Fibroblast of pulmonary artery (primary cell): Measurements from ENCODE around the gene KCNQ4.

Experiments used
- DNase-seq: peaks from one replicate; pipeline ENCODE4 v3.0.0-alpha.2; 2010; ENCODE audit warnings: low read depth
- H3K4me3 ChIP-seq: replicated peaks from 2 replicates; pipeline ENCODE4 v1.5.1; 2011; ENCODE audit warnings: low read depth, mild to moderate bottlenecking, control low read depth, low read length, moderate library complexity
- TF ChIP-seq, protein P1 (sequence below): IDR thresholded peaks from 2 replicates; pipeline ENCODE4 v1.5.1; 2011; ENCODE audit warnings: mild to moderate bottlenecking, control low read depth, low read length, inconsistent platforms; ENCODE audit errors: missing control alignments

Gene KCNQ4

DNA sequence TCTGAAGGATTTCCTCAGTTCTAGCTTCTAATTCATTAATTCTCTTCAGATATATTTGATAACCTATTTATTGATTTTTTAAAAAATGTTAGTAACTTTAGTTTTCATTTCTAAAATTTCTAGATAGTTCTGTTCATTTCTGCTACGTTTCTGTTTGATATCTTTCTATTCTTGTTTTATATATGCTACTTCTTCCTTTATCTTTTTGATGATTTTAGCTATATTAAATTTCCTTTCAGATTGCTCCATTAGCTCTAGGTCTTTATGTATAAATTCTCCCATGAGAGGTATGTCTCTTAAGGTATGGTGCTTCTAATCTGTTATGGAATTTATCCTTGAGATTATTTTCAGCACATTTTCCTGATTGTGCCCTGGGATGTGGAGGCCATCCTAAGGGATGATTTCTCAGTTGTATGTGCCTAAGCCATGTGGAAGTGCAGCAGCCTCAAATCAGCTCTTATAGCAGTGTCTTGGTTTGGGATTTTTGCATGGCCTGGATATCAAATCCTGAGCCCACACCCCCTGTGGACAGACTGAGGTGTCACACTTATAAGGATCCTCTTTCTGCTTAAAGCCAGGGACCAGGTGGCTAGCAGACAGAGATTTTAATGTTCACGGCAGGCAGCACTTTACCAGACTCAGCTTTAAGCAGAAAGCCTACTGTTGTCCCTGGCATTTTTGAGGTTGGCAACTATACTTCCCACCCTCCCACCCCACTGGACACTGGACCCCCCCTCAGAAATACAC is 6.2 kb upstream of the KCNQ4 start:
- no peak overlapping the region for H3K4me3 ChIP-seq
- DNase-seq: no peak
- TF ChIP-seq, protein P1, sequence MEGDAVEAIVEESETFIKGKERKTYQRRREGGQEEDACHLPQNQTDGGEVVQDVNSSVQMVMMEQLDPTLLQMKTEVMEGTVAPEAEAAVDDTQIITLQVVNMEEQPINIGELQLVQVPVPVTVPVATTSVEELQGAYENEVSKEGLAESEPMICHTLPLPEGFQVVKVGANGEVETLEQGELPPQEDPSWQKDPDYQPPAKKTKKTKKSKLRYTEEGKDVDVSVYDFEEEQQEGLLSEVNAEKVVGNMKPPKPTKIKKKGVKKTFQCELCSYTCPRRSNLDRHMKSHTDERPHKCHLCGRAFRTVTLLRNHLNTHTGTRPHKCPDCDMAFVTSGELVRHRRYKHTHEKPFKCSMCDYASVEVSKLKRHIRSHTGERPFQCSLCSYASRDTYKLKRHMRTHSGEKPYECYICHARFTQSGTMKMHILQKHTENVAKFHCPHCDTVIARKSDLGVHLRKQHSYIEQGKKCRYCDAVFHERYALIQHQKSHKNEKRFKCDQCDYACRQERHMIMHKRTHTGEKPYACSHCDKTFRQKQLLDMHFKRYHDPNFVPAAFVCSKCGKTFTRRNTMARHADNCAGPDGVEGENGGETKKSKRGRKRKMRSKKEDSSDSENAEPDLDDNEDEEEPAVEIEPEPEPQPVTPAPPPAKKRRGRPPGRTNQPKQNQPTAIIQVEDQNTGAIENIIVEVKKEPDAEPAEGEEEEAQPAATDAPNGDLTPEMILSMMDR: no peak

DNA sequence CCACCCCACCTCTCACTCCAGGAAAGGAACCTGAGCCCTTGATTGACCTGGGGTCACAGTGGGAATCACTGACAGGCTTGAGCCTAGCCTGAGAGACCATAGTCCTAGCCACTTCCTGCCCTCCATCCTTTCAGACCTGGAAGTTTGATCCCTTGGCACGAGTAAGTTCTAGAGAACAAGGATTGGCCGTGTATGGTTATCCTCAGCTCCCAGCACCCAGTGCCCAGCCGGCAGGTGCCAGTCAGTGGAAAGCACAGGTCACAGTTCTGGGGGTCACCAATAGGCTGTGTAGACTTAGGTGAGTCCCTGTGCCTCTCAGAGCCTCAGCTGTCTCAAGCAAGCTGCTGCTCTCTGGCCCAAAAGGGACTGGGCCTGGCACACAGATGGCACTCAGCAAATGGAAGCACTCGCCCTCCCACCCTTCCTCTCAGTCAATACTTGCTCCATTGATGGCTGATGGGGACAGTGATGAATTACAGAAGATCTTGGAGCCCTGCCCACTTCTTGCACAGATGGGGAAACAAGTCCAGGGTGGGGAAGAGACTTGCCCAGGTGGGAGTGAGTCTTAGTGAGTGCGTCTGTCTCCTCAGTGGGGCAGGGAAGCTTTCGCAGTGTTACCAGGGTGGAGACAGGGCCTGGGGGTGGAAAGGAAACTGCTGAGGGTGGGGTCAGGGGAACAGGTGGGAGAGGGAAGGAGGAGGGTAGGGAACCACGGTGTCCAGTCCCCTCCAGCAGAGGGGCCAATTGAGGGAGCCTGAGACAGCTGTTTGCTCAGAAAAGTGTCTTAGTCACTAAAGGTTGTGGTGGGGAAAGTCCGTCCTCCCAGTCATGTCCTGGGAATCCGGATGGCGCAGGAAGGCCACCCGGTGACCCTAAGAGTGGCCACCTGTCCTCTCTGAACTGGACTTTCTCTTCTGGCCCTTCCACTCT is 2.6 kb upstream of the KCNQ4 start:
- no peak for DNase-seq
- no peak overlapping the region for H3K4me3 ChIP-seq
- TF ChIP-seq, protein P1: no peak

DNA sequence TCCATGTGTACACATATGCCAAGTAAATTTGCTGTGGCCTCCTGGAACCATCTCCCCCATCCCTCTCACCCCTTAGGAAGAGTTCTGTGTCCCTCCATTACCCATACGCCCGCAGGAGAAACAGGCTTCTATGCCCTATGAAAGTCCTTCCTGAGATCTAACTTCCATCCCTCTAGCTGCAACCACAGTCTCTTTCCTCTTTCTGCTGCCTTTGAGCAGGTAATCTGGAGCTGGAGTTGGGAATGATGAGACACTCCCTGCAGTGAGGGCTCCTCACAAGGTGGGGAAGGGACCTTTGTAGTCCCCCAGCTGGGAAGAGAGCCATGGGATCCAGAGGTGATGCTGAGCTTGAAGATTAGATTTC is 2.0 kb upstream of the KCNQ4 start:
- TF ChIP-seq, protein P1: no peak
- no peak overlapping the region for H3K4me3 ChIP-seq
- DNase-seq: no peak

DNA sequence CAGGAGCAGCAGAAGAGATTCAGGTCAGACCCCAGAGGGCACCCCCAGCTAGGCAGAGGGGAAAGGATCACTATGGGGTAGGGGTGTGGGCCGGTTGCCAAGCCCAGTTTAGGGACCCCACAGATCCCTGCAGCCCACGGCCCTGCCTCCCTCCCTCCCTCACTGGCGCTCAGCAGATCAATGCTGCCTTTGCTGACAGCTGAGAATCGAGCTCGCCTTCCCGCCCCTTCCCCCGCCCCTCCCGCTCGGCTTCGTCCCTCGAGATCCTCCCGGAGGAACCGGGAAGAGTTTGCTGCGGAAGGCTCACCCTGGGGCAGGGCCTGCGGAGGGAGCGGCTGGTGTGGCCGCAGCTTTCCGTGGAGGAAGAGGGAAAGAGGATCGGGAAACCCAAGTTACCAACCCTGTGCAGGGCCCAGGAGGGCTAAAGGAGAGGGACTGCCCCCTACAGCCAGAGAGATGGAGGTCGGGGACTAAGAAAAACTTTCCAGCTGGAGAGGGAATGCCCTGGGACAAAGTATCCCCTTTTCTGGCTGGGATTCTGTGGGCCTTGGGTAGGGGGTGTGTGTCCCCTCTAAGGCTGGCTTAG is 1.1 kb upstream of the KCNQ4 start:
- DNase-seq: no peak
- TF ChIP-seq, protein P1: no peak
- no peak overlapping the region for H3K4me3 ChIP-seq

DNA sequence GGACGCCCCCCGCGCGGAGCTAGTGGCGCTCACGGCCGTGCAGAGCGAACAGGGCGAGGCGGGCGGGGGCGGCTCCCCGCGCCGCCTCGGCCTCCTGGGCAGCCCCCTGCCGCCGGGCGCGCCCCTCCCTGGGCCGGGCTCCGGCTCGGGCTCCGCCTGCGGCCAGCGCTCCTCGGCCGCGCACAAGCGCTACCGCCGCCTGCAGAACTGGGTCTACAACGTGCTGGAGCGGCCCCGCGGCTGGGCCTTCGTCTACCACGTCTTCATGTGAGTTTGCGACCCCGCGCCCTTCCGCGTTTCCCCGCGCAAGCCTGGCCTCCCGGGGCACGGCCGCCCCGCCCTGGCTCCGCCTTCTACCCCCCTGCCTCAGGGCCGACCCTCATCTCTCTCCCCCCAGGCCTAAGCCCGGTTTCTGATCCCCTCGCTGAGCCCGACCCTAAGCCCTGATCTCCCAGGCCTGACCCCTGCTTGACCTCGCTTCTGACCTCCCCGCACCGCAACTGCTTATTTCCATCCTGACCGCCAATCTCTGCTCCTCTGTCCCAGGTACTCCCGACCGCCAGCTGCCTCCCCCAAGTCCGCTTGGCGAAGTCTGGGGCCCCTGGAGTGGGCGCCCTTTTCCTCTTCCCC is 669 bp downstream of the KCNQ4 start:
- TF ChIP-seq, protein P1: no peak
- no peak for DNase-seq
- peak overlapping the region; percentile 19 for H3K4me3 ChIP-seq

DNA sequence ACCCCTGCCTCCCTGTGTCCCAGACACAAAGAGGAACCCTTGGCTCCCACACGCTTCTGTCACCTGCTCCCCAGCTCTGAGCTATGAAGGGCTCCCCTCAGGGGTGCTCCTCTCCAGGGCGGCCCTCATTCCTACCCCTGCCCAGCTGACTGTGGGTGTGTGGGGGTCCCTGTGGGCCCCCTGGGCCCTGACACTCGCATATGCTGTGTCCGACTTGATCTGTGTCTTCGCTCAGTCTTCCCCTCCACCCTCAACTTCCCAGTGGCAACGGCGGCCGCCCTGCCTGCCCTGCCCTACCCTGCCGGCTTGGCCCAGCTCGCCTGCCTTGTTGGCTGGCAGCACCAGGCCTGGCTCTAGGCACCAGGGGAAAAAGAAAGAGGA is 1.2 kb downstream of the KCNQ4 start:
- no peak overlapping the region for H3K4me3 ChIP-seq

More for the DNA sequence above, 1.2 kb downstream of the KCNQ4 start:
- DNase-seq: no peak
- TF ChIP-seq, protein P1: no peak
